H1 (cell line): ENCODE results near the gene RNF149. TPM values are rescaled to one million over a fixed set of nuclear protein-coding genes. Genes with fewer than 3 reads are reported as not detected.

Experiments used
- CTCF ChIA-PET: fragments of 300-600 bp; sonication (Branson Sonifier 250); formaldehyde crosslinking; loops from one replicate; lab custom pipeline; 2021; ENCODE audit not compliant: partially characterized antibody; lab: Charles Lee
- POLR2A ChIA-PET: fragments of 300-600 bp; sonication (Branson Sonifier 250); formaldehyde crosslinking; loops from one replicate; lab custom pipeline; 2021; ENCODE audit warnings: inconsistent platforms; ENCODE audit not compliant: partially characterized antibody; lab: Charles Lee
- DNase-seq, 2 experiments: peaks; one replicate each; pipeline versions ENCODE4 v3.0.0 to v3.0.0-alpha.2; 2010 to 2022; ENCODE audit warnings: low spot score in 2 of 2, low read depth in 1 of 2, mixed read lengths in 1 of 2
- FAIRE-seq: peaks from 2 replicates; lab custom pipeline; 2011; peaks lifted over from hg19 to GRCh38; lab: Jason Lieb, UNC
- H2AFZ ChIP-seq: 2 replicates; pipeline ENCODE4 v1.8.1; 2012; ENCODE audit warnings: low read length, inconsistent platforms
- H2AK5ac ChIP-seq: 2 replicates; pipeline ENCODE4 v1.6.1; 2013; ENCODE audit warnings: low read depth, low read length
- H2BK120ac ChIP-seq: replicated peaks from 2 replicates; pipeline ENCODE3; 2013; ENCODE audit warnings: low read depth, low read length, inconsistent platforms
- H2BK12ac ChIP-seq: 2 replicates; pipeline ENCODE4 v1.6.1; 2013; ENCODE audit warnings: low read depth, low read length
- H2BK15ac ChIP-seq: 2 replicates; pipeline ENCODE4 v1.6.1; 2013; ENCODE audit warnings: low read length
- H2BK20ac ChIP-seq: 2 replicates; pipeline ENCODE4 v1.6.1; 2013; ENCODE audit warnings: low read length
- H2BK5ac ChIP-seq: 2 replicates; pipeline ENCODE4 v1.6.1; 2013; ENCODE audit warnings: low read depth, low read length
- H3K14ac ChIP-seq: 2 replicates; pipeline ENCODE4 v1.6.1; 2013; ENCODE audit warnings: inconsistent platforms; ENCODE audit not compliant: insufficient read length
- H3K18ac ChIP-seq: 2 replicates; pipeline ENCODE4 v1.6.1; 2013; ENCODE audit warnings: low read length; ENCODE audit errors: extremely low read depth
- H3K23ac ChIP-seq: 2 replicates; pipeline ENCODE4 v1.6.1; 2013; ENCODE audit warnings: inconsistent platforms; ENCODE audit not compliant: insufficient read length
- H3K23me2 ChIP-seq: 2 replicates; pipeline ENCODE4 v1.6.1; 2013; ENCODE audit warnings: low read depth, low read length
- H3K27ac ChIP-seq: 2 replicates; pipeline ENCODE4 v1.6.1; 2011; ENCODE audit warnings: low read depth, low read length, inconsistent platforms
- H3K27me3 ChIP-seq, 4 experiments: replicated peaks in 1 of 4; 1 replicate in 1 of 4; 2 replicates in 3 of 4; pipeline versions ENCODE4 v1.6.1 to v1.8.1; 2011 to 2013; ENCODE audit warnings: low read length in 3 of 4, mild to moderate bottlenecking in 3 of 4, inconsistent platforms in 2 of 4, mixed read lengths in 2 of 4, moderate library complexity in 1 of 4; ENCODE audit not compliant: control insufficient read depth in 3 of 4, insufficient read depth in 3 of 4; ENCODE audit errors: extremely low read depth in 1 of 4
- H3K36me3 ChIP-seq, 4 experiments: 2 replicates each; pipeline versions ENCODE4 v1.6.1 to v1.8.1; 2011 to 2013; ENCODE audit warnings: mild to moderate bottlenecking in 4 of 4, low read length in 3 of 4, moderate library complexity in 2 of 4, control low read depth in 1 of 4, inconsistent platforms in 1 of 4; ENCODE audit not compliant: insufficient read depth in 4 of 4, control insufficient read depth in 2 of 4
- H3K4ac ChIP-seq: replicated peaks from 2 replicates; pipeline ENCODE3; 2013; ENCODE audit warnings: low read length, low read depth, mixed read lengths, inconsistent platforms; ENCODE audit not compliant: insufficient read length
- H3K4me1 ChIP-seq, 4 experiments: replicated peaks in 1 of 4; 1 replicate in 1 of 4; 2 replicates in 3 of 4; pipeline versions ENCODE4 v1.6.1 to v1.8.1; 2011 to 2013; ENCODE audit warnings: low read length in 3 of 4, inconsistent platforms in 2 of 4, mixed read lengths in 1 of 4; ENCODE audit not compliant: insufficient read depth in 4 of 4, control insufficient read depth in 3 of 4
- H3K4me2 ChIP-seq, 2 experiments: 2 replicates each; pipeline versions ENCODE4 v1.6.1 to v1.8.1; 2011 to 2013; ENCODE audit warnings: low read depth in 2 of 2, low read length in 2 of 2, control low read depth in 1 of 2, inconsistent platforms in 1 of 2, mild to moderate bottlenecking in 1 of 2; ENCODE audit not compliant: insufficient read depth in 1 of 2
- H3K4me3 ChIP-seq, 4 experiments: fragments of 200-600, 300-600 bp in 1 of 4; sonication (generic), shearing (Covaris generic), sonication (Bioruptor Twin) in 1 of 4; 2 replicates each; pipeline versions ENCODE4 v1.5.1 to v1.8.1; 2011 to 2016; ENCODE audit warnings: low read length in 4 of 4, low read depth in 3 of 4, control low read depth in 2 of 4, inconsistent platforms in 2 of 4, mild to moderate bottlenecking in 2 of 4, mixed read lengths in 1 of 4, moderate library complexity in 1 of 4; ENCODE audit not compliant: insufficient read depth in 2 of 4; ENCODE audit errors: extremely low read depth in 1 of 4
- H3K56ac ChIP-seq: replicated peaks from 2 replicates; pipeline ENCODE3; 2013; ENCODE audit warnings: low read depth, mild to moderate bottlenecking, mixed read lengths, low read length, inconsistent platforms; ENCODE audit not compliant: insufficient read length
- H3K79me1 ChIP-seq: 2 replicates; pipeline ENCODE4 v1.6.1; 2013; ENCODE audit warnings: low read depth, low read length, control low read depth
- H3K79me2 ChIP-seq, 2 experiments: 2 replicates each; pipeline versions ENCODE4 v1.6.1 to v1.8.1; 2012 to 2013; ENCODE audit warnings: low read length in 2 of 2, mild to moderate bottlenecking in 2 of 2, inconsistent platforms in 1 of 2; ENCODE audit not compliant: insufficient read depth in 2 of 2, control insufficient read depth in 1 of 2
- H3K9ac ChIP-seq, 4 experiments: replicated peaks in 1 of 4; 1 replicate in 1 of 4; 2 replicates in 3 of 4; pipeline versions ENCODE4 v1.6.1 to v1.8.1; 2011 to 2013; ENCODE audit warnings: low read depth in 3 of 4, low read length in 3 of 4, control low read depth in 2 of 4, mild to moderate bottlenecking in 2 of 4, moderate library complexity in 2 of 4, inconsistent platforms in 1 of 4; ENCODE audit errors: extremely low read depth in 1 of 4
- H3K9me3 ChIP-seq, 2 experiments: 2 replicates each; pipeline versions ENCODE4 v1.6.1 to v1.8.1; 2012 to 2013; ENCODE audit warnings: mild to moderate bottlenecking in 2 of 2, moderate library complexity in 2 of 2, control low read depth in 1 of 2, inconsistent platforms in 1 of 2, low read depth in 1 of 2, low read length in 1 of 2, mixed read lengths in 1 of 2; ENCODE audit not compliant: insufficient read depth in 2 of 2
- H4K20me1 ChIP-seq, 2 experiments: replicated peaks in 1 of 2; 2 replicates each; pipeline versions ENCODE3 to v1.8.1; 2011 to 2013; ENCODE audit warnings: inconsistent platforms in 2 of 2, low read length in 2 of 2, mild to moderate bottlenecking in 1 of 2; ENCODE audit not compliant: insufficient read depth in 2 of 2, control insufficient read depth in 1 of 2
- H4K5ac ChIP-seq: 2 replicates; pipeline ENCODE4 v1.6.1; 2013; ENCODE audit warnings: low read length, low read depth, mixed read lengths, inconsistent platforms; ENCODE audit not compliant: insufficient read length
- H4K8ac ChIP-seq: 2 replicates; pipeline ENCODE4 v1.8.0; 2013; ENCODE audit warnings: mild to moderate bottlenecking, moderate library complexity, low read length, inconsistent platforms; ENCODE audit not compliant: insufficient read depth; ENCODE audit errors: extremely low read depth
- H4K91ac ChIP-seq: replicated peaks from 2 replicates; pipeline ENCODE3; 2013; ENCODE audit warnings: low read length, mixed read lengths, inconsistent platforms; ENCODE audit not compliant: insufficient read length
- ASH2L ChIP-seq: fragments of 200-600, 300-600 bp; sonication (generic); IDR thresholded peaks from one replicate; pipeline ENCODE4 v1.7.1; 2017; ENCODE audit warnings: low read length
- CTBP2 ChIP-seq: IDR thresholded peaks from 2 replicates; pipeline ENCODE4 v1.7.0; 2011; ENCODE audit warnings: borderline replicate concordance, mild to moderate bottlenecking, moderate library complexity, mixed read lengths, low read length; ENCODE audit not compliant: insufficient read depth, insufficient read length
- FOSL1 ChIP-seq: IDR thresholded peaks from 2 replicates; pipeline ENCODE4 v1.6.1; 2011; ENCODE audit warnings: mild to moderate bottlenecking, low read depth, low read length, moderate library complexity; ENCODE audit not compliant: insufficient read depth
- JUND ChIP-seq: IDR thresholded peaks from 2 replicates; pipeline ENCODE4 v1.6.1; 2011; ENCODE audit warnings: mild to moderate bottlenecking, improper control_type of control experiment, low read length
- RAD21 ChIP-seq, 2 experiments: IDR thresholded peaks in 1 of 2; conservative IDR thresholded peaks in 1 of 2; 2 replicates each; pipeline ENCODE4 v1.6.1; 2011; ENCODE audit warnings: low read depth in 2 of 2, low read length in 2 of 2, improper control_type of control experiment in 1 of 2, inconsistent platforms in 1 of 2, mild to moderate bottlenecking in 1 of 2, moderate library complexity in 1 of 2
- RBBP5 ChIP-seq: IDR thresholded peaks from 2 replicates; pipeline ENCODE4 v1.7.1; 2012; ENCODE audit warnings: low read depth, mild to moderate bottlenecking, inconsistent platforms, low read length, moderate library complexity, borderline replicate concordance
- RNF2 ChIP-seq: fragments of 200-900, 300-1000 bp; sonication (generic); IDR thresholded peaks from 2 replicates; pipeline ENCODE4 v1.7.1; 2016; ENCODE audit warnings: borderline replicate concordance, low read depth, mild to moderate bottlenecking, antibody characterized with exemption, low read length; ENCODE audit not compliant: poor library complexity, severe bottlenecking; ENCODE audit errors: missing control alignments
- SAP30 ChIP-seq: fragments of 300-600 bp; sonication (generic); IDR thresholded peaks from 2 replicates; pipeline ENCODE4 v1.7.1; 2012; ENCODE audit warnings: low read length, moderate library complexity, mild to moderate bottlenecking, inconsistent platforms; ENCODE audit not compliant: insufficient read depth, insufficient replicate concordance
- SP1 ChIP-seq: IDR thresholded peaks from 2 replicates; pipeline ENCODE4 v1.6.1; 2011; ENCODE audit warnings: low read depth, low read length
- SUZ12 ChIP-seq: fragments of 200-600 bp; sonication (generic); IDR thresholded peaks from 2 replicates; pipeline ENCODE4 v1.6.1; 2012; ENCODE audit warnings: mild to moderate bottlenecking, inconsistent platforms, low read length, moderate library complexity, mixed read lengths
- TCF12 ChIP-seq: IDR thresholded peaks from 2 replicates; pipeline ENCODE4 v1.6.1; 2011; ENCODE audit warnings: low read depth, mild to moderate bottlenecking, low read length
- WGBS, 2 experiments: shearing (Covaris generic) in 1 of 2; methylation state at CpG; one replicate each; pipeline versions ENCODE4 v1.1.6 to v1.1.7; 2013 to 2015; ENCODE audit warnings: low lambda C conversion rate in 2 of 2, mixed read lengths in 2 of 2, inconsistent platforms in 1 of 2, low coverage in 1 of 2, missing lambda C conversion rate in 1 of 2; ENCODE audit not compliant: insufficient replicate concordance in 2 of 2, insufficient coverage in 1 of 2, insufficient read length in 1 of 2; ENCODE audit errors: extremely low coverage in 1 of 2, missing lambda C conversion rate in 1 of 2; 5-methylcytosine and 5-hydroxymethylcytosine counted together
- polyA plus RNA-seq, 7 experiments: library from polyadenylated mRNA; depleted of rRNA in 3 of 7; stranded (reverse) in 5 of 7; unstranded in 2 of 7; fragments of >200 nt in 5 of 7; fragments of 200-250 nt in 2 of 7; gene quantifications; 1 replicate in 5 of 7; 2 replicates in 1 of 7; 4 replicates in 1 of 7; pipeline versions ENCODE4 v1.2.1 to v1.2.3, GENCODE V29; 2011 to 2013; ENCODE audit warnings: missing spikeins in 2 of 7, mixed read lengths in 2 of 7
- total RNA-seq: library from RNA; stranded (reverse); fragmentation: NEBNext Ultra II Directional; extraction: Animal tissue kit (Norgen Biotek cat#: 25700); gene quantifications from 2 replicates; pipeline ENCODE4 v1.2.1, GENCODE V29; 2021

Gene RNF149
- total and polyA plus RNA-seq, 2 of the 8 experiments (the other 6 are each of a cell fraction or from before 2014, with no cell fraction given): 16.6 to 28.2 TPM

- Histone ChIP-seq H3K9ac (no peak overlapping the region; a peak in 1 of 7 replicates), H3K4me3 (no peak overlapping the region), H4K8ac (no peak overlapping the region), H3K18ac (no peak overlapping the region), H2BK20ac (no peak overlapping the region), H3K79me2 (peaks cover 0 to 79% of the 10 kb centered on the region in 2 experiments; a peak in 2 of 4 replicates), H3K79me1 (peaks cover 7% of the 10 kb centered on the region), H4K5ac (no peak overlapping the region), H4K91ac (no peak overlapping the region), H3K14ac (no peak overlapping the region), H3K4ac (peak overlapping the region; percentile 7), H3K27ac (no peak overlapping the region), H3K56ac (no peak overlapping the region), H3K4me1 (peaks cover 3 to 14% (median 5%) of the 10 kb centered on the region in 4 experiments), H2BK15ac (no peak overlapping the region), H2BK12ac (no peak overlapping the region), H3K9me3 (no peaks in the 10 kb centered on the region), H3K27me3 (peaks cover 0 to 9% (median 0%) of the 10 kb centered on the region in 4 experiments; a peak in 3 of 7 replicates), H3K23me2 (peaks cover 12% of the 10 kb centered on the region; the same call in 1 of the 2 replicates), H2AK5ac (no peak overlapping the region), H3K4me2 (peak overlapping the region; percentile 11 to 98; a peak in 2 of 4 replicates), H3K23ac (no peak overlapping the region), H3K36me3 (peaks cover 0 to 5% (median 0%) of the 10 kb centered on the region in 4 experiments; a peak in 1 of 8 replicates), H4K20me1 (peaks cover 18 to 21% of the 10 kb centered on the region in 2 experiments), H2BK5ac (no peak overlapping the region), H2AFZ (no peak overlapping the region), H2BK120ac (no peak overlapping the region)
- FAIRE-seq: no peak
- POLR2A ChIA-PET: no interaction called here
- no peak for TF ChIP-seq RAD21 (IDR thresholded peaks at IDR 0.05 in 1 of 2, conservative IDR thresholded peaks at IDR 0.05 in 1 of 2; ENCODE audit: low read depth in 2 of 2, low read length in 2 of 2)
- TF ChIP-seq JUND: no peak
- TF ChIP-seq SP1: no peak
- TF ChIP-seq SUZ12: no peak
- TF ChIP-seq ASH2L: no peak
- no peak for TF ChIP-seq FOSL1
- no peak for TF ChIP-seq SAP30
- no peak for TF ChIP-seq RBBP5
- TF ChIP-seq RNF2: no peak
- TF ChIP-seq TCF12: no peak
- no peak for TF ChIP-seq CTBP2
- CTCF ChIA-PET: no interaction called here
- 91% methylated on average over 4 of the region's 4 CpGs; no CpG with 5 or more reads in 1 of the 2 experiments for WGBS, 2 experiments
- no peak for DNase-seq
Observed at GRCh38 chr2:101305035-101305434, 3.5 kb downstream of the RNF149 start.
